Neural progenitor cell (in vitro differentiated cells): ENCODE data around the gene KLHL28. TPM values are rescaled to one million over a fixed set of nuclear protein-coding genes. Genes with fewer than 3 reads are reported as not detected.

Experiments used
- DNase-seq: peaks from one replicate; pipeline ENCODE4 v3.0.0-alpha.2; 2016; ENCODE audit warnings: low spot score
- H2AFZ ChIP-seq: fragments of 200-600 bp; sonication (generic); replicated peaks from 2 replicates; pipeline ENCODE4 v1.6.1; 2016; ENCODE audit warnings: antibody characterized with exemption
- H3F3A ChIP-seq: fragments of 200-600 bp; sonication (generic); 2 replicates; pipeline ENCODE4 v1.6.1; 2016; ENCODE audit warnings: antibody characterized with exemption, low read depth
- H3K27ac ChIP-seq: fragments of 200-600 bp; sonication (generic); 2 replicates; pipeline ENCODE4 v1.5.1; 2016; ENCODE audit warnings: mild to moderate bottlenecking
- H3K27me3 ChIP-seq: fragments of 200-600 bp; sonication (generic); 2 replicates; pipeline ENCODE4 v1.6.1; 2016; ENCODE audit warnings: mild to moderate bottlenecking, moderate library complexity
- H3K36me3 ChIP-seq: fragments of 200-600 bp; sonication (generic); 2 replicates; pipeline ENCODE4 v1.5.1; 2016
- H3K4me1 ChIP-seq: fragments of 200-600 bp; sonication (generic); 2 replicates; pipeline ENCODE4 v1.6.1; 2016; ENCODE audit warnings: mixed run types
- H3K4me2 ChIP-seq: fragments of 200-600 bp; sonication (generic); 2 replicates; pipeline ENCODE4 v1.6.1; 2016
- H3K4me3 ChIP-seq: fragments of 200-600 bp; sonication (generic); 2 replicates; pipeline ENCODE4 v1.5.1; 2016
- H3K79me2 ChIP-seq: fragments of 200-600 bp; sonication (generic); 2 replicates; pipeline ENCODE4 v1.6.1; 2016; ENCODE audit warnings: low read depth
- H3K9ac ChIP-seq: fragments of 200-600 bp; sonication (generic); 2 replicates; pipeline ENCODE4 v1.6.1; 2016
- H3K9me3 ChIP-seq: fragments of 200-600 bp; sonication (generic); 2 replicates; pipeline ENCODE4 v1.5.1; 2016; ENCODE audit warnings: low read depth
- H4K20me1 ChIP-seq: fragments of 200-600 bp; sonication (generic); 2 replicates; pipeline ENCODE4 v1.6.1; 2016; ENCODE audit warnings: low read depth
- H3K27ac Mint-ChIP-seq: 3 replicates; pipeline ENCODE4 v1.8.0; 2021; ENCODE audit warnings: mixed read lengths
- H3K27me3 Mint-ChIP-seq: 2 replicates; pipeline ENCODE4 v1.8.0; 2022; ENCODE audit warnings: low read depth, mild to moderate bottlenecking, inconsistent platforms, moderate library complexity, mixed read lengths; ENCODE audit not compliant: insufficient read depth
- H3K36me3 Mint-ChIP-seq: 3 replicates; pipeline ENCODE4 v1.8.0; 2021; ENCODE audit warnings: mixed read lengths
- H3K4me1 Mint-ChIP-seq: 3 replicates; pipeline ENCODE4 v1.8.0; 2021; ENCODE audit warnings: mixed read lengths
- H3K4me3 Mint-ChIP-seq: 3 replicates; pipeline ENCODE4 v1.8.0; 2021; ENCODE audit warnings: mild to moderate bottlenecking, moderate library complexity, mixed read lengths
- H3K9me3 Mint-ChIP-seq: 3 replicates; pipeline ENCODE4 v1.8.0; 2020; ENCODE audit warnings: mixed read lengths
- EZH2 ChIP-seq: fragments of 200-600 bp; sonication (generic); IDR thresholded peaks from 2 replicates; pipeline ENCODE4 v1.6.1; 2017; ENCODE audit warnings: antibody characterized with exemption, mild to moderate bottlenecking, moderate library complexity
- EZH2phosphoT487 ChIP-seq: fragments of 200-600 bp; sonication (generic); IDR thresholded peaks from 2 replicates; pipeline ENCODE4 v1.6.1; 2017; ENCODE audit warnings: antibody characterized with exemption
- total RNA-seq: library from RNA; depleted of rRNA; stranded (reverse); fragments of >200 nt; gene quantifications from 2 replicates; pipeline ENCODE4 v1.2.3, GENCODE V29; 2015; ENCODE audit warnings: low replicate concordance
- TF ChIP-seq, protein P1 (sequence below): fragments of 200-600 bp; sonication (generic); IDR thresholded peaks from 2 replicates; pipeline ENCODE4 v1.5.1; 2017; ENCODE audit warnings: antibody characterized with exemption, mild to moderate bottlenecking

KLHL28 gene
- total RNA-seq, 1 donor from 2014 or later: 21.8 TPM

DNA sequence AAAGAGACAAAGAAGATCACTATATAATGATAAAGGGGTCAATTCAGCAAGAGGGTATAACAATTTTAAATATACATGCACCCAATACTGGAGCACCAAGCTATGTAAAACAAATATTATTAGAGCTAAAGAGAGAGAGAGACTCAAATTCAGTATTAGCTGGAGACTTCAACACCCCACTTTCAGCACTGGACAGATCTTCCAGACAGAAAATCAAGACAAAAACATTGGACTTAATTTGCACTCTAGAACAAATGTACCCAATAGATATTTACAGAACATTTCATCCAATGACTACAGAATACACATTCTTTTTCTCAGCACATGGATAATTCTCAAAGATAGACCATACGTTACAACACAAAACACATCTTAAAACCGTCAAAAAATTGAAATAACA, 81.0 kb downstream of the KLHL28 start:
- no peak overlapping the region for H2AFZ ChIP-seq
- Mint-ChIP-seq H3K4me3 (no peak overlapping the region), H3K27ac (no peak overlapping the region), H3K9me3 (peaks cover 17% of the 10 kb centered on the region), H3K36me3 (no peaks in the 10 kb centered on the region), H3K27me3 (peaks cover 5% of the 10 kb centered on the region), H3K4me1 (no peaks in the 10 kb centered on the region)
- no peaks in the 10 kb centered on the region for H3K79me2 ChIP-seq
- H3F3A ChIP-seq: no peaks in the 10 kb centered on the region
- H3K36me3 ChIP-seq: no peaks in the 10 kb centered on the region
- TF ChIP-seq, protein P1, sequence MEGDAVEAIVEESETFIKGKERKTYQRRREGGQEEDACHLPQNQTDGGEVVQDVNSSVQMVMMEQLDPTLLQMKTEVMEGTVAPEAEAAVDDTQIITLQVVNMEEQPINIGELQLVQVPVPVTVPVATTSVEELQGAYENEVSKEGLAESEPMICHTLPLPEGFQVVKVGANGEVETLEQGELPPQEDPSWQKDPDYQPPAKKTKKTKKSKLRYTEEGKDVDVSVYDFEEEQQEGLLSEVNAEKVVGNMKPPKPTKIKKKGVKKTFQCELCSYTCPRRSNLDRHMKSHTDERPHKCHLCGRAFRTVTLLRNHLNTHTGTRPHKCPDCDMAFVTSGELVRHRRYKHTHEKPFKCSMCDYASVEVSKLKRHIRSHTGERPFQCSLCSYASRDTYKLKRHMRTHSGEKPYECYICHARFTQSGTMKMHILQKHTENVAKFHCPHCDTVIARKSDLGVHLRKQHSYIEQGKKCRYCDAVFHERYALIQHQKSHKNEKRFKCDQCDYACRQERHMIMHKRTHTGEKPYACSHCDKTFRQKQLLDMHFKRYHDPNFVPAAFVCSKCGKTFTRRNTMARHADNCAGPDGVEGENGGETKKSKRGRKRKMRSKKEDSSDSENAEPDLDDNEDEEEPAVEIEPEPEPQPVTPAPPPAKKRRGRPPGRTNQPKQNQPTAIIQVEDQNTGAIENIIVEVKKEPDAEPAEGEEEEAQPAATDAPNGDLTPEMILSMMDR: no peak
- TF ChIP-seq EZH2 (no peak), EZH2phosphoT487 (no peak)
- H3K9ac ChIP-seq: no peak overlapping the region
- DNase-seq: no peak
- H4K20me1 ChIP-seq: no peaks in the 10 kb centered on the region
- H3K4me2 ChIP-seq: no peak overlapping the region
- no peaks in the 10 kb centered on the region for H3K4me1 ChIP-seq
- no peak overlapping the region for H3K27ac ChIP-seq
- H3K9me3 ChIP-seq: peaks cover 10% of the 10 kb centered on the region
- H3K27me3 ChIP-seq: no peaks in the 10 kb centered on the region
- no peak overlapping the region for H3K4me3 ChIP-seq

Other genes with a start within 250 kb of the KLHL28 start
- 16.2 and 23.1 TPM in 2 replicates for gene TOGARAM1, start 243 bp upstream of the KLHL28 start, total RNA-seq
- 48.2 and 97.2 TPM in 2 replicates for gene PRPF39, start 122.2 kb upstream of the KLHL28 start, total RNA-seq
- gene FKBP3, start 172.5 kb upstream of the KLHL28 start, total RNA-seq: 149 and 209 TPM in 2 replicates
- 18.6 and 29.4 TPM in 2 replicates for gene FANCM, start 174.0 kb upstream of the KLHL28 start, total RNA-seq